GM21367 (cell line): Measurements from ENCODE around the gene WNT3.

ENCODE experiments used
- ATAC-seq: cut with Tn5 transposase; IDR thresholded peaks from one replicate; pipeline ENCODE4 v1.9.1; 2021; ENCODE audit not compliant: unreplicated experiment

Gene WNT3

GRCh38 chr17:46739982-46740381, 78.5 kb downstream of the WNT3 start:
- ATAC-seq, result no peak

GRCh38 chr17:46738544-46738943, 79.9 kb downstream of the WNT3 start:
- ATAC-seq, result no peak

- no peak for ATAC-seq
These were observed 81.2 kb downstream of the WNT3 start for GRCh38 chr17:46737326-46737725.

DNA sequence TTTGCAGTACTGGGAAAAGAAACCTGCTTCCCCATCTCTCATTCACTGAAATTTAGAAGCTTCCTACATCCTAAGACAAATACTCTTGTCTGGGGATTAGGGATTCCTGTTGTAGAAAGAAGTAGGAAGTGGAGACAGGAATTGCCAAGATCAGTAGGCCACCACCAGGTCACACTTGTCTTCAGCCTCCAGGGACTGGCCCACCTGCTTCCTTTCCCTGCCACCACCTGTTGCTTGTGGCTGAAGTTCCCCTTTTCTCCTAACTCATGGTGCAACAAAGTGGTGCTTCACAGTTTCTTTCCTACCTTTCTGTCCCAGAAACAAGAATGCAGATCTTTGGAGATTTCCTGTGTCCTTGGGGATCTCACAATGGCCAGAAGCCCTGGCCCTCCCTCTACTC, 82.4 kb downstream of the WNT3 start:
- ATAC-seq, result no peak

DNA sequence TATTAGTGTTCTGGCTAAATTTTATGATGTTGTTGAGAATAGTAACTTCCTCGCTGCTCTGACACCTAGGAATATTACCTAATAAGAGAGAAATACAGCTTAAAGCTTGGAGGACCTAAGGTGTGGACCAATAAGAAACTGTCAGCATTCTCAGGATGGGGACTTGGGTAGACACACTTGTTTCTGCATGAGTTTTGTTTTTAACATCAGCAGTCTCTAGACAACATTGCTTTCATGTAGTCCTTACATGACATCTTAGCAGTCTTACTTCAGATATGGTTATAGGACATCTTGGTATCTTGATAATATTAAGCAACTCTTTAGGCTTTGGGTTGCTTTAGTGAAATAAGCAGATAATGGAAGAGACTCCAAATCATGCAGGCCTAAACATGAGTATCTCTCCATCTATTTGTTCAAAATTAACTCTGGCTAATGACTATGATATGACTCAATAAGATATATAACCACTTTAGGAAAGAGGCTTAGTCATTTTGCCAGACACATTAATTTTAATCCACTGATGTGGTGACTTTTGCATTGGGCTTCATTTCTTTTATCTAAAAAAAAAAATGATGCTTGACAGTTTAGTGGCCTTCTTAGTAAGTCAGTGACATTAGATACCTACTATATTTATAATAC, 84.5 kb downstream of the WNT3 start:
- no peak for ATAC-seq

DNA sequence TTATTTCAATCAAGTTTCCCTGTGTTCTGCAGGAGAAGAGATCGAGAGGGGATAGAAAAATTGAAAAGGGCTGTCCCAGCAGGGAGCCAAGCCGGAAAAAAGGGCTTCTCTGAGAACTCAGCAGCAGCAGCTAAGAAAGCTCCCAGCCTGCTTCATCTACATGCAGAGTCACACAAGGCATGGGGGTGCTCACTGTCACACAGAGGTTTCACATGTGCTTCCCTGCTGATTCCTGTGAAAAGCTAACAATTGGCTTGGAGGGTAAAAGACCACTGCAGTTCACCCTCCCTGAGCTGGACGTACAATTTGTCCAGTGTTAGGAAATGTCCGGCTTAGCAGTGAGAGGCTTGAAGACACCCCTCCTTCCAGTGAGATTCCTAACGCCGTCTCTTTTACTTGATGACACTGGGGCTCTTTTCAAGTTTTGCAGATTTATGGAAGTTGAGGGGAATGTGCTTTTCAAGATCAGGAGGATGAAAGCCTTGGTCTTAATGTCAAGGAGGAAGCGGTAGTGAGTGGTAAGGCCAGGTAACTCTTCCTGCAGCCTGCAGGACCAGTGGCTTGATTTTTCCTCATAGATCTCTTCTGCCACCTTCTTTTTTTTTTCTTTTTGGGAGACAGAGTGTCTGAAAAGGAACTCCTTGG, 85.6 kb downstream of the WNT3 start:
- ATAC-seq, result no peak

DNA sequence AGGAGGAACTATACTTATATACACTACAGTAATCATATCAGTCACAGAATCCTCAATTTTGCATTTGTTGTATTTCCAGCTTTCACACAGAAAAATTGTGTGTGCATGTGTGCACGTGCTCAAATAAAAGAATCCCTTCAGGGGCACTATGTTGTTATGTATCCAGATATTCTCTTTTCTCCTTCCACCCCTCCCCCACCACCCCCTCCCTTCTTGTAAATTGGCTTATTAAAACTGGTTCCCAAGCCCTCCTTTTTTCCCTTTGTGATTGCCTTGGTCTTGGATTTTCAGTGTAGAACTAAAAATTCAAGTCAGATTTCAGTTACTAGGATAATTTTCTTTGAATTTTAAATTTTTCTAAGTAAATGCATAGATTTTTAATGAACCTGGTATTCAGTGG, 86.3 kb downstream of the WNT3 start:
- ATAC-seq, result no peak

- ATAC-seq, result no peak
These were observed 87.8 kb downstream of the WNT3 start for GRCh38 chr17:46730679-46731078.

DNA sequence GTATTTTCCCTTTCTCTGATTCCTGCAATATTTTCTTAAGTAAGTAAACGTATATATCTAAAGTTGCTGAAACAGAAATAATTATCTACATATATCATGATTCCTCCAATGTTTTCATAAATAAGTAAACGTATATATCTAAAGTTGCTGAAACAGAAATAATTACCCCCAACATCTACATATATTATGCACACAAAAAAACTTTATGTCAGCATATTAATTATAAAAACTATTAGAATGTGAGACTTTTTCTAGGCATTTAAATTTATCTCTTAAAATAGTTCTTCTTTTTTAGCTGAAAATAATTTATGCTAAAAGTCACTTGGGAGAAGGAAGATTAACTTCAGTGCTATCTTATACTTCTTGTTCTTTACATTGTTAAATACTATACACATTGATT, 88.5 kb downstream of the WNT3 start:
- ATAC-seq, result no peak

- no peak for ATAC-seq
These were observed 90.7 kb downstream of the WNT3 start for GRCh38 chr17:46727572-46728348.

DNA sequence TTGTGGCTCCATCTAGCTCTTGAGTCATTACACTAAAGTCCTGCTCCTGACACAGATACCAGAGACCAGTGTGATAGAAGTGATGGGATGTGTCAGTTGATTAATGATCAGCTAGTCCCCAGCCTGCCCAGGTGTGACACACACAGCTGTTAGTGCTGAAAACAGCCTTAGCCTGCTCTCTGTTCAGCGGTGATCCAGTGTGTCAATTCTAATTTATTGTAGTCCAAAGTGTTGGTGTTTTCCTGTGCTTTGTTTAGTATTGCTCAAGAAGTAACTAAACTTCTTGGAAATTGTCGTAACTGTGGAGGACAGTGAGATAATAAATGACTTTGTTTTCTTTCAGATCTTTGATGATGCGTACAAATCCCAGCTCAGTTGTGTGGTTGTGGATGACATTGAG, 92.3 kb downstream of the WNT3 start:
- ATAC-seq, result no peak

DNA sequence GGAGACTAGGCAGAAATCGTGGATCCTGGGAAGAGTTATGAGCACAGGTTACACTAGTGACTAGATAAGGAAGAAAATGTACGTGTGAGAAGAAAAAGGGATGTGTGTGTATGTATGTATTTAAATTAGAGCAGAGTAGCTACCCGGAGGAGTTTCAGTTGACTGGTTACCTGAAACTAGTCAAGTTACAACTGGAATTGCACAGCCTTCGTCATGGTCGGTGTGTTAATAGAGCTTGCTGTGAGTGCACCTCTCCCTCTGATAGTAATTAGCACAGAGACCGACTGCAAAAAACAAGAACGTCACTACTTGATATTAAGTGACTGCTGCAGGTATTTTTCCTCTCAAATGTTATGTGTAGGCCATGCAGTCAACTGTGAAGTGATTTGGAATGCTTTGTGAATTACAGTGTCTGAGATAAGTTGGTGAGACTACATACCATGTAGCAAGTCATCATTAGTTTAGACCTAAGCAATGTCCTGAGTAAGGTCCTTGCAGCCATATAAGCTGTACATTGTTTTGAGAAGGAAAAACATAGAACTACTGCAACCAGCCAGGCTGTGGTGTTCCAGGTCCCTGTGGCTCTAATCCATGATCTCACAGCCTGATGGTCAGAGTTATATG, 95.7 kb downstream of the WNT3 start:
- ATAC-seq, result no peak

DNA sequence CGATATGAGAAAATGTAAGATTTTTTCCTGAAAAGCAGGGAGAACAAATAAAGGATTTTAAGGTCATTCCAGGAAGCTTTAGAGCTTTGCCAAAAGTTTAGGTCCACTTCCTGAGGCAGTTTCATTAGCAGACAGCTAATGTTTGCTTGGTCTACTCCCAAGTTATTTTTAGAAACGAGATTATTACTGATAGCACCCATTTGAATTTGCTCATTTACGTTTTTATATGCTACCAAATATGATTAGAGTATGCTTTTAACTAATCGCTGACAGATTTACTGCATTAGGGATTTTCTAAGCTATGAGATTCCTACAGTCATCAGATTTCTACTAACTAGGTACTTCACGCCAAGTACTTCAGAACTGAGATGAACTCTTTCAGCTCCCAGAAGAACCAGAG, 98.1 kb downstream of the WNT3 start:
- no peak for ATAC-seq

GRCh38 chr17:46719891-46720290, 98.6 kb downstream of the WNT3 start:
- ATAC-seq, result no peak

DNA sequence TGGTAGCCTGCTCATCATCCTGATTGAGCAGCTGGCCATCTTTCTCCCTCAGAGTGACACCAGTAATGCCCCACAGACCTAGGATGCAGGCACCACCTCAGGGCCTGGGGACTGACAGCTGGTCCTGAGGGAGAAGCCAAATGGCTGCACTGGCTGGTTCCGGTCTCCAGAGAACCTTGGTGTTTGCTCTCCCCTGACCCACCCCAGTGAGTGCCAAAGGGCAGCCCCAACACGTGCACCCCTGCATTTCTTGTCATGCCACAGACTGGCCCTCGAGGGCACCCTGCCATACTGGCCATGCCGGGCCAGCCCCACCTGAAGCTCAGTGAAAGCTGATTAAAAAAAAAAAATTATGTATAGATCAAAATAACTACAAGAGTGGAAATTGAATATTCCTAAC, 100.5 kb downstream of the WNT3 start:
- no peak for ATAC-seq
